SK-N-SH (cell line): ENCODE measurements around the gene SCAMP5.

Source experiments
- MXI1 ChIP-seq: IDR thresholded peaks from 2 replicates; pipeline ENCODE4 v1.6.1; 2012; ENCODE audit warnings: mild to moderate bottlenecking, low read depth, low read length, improper control_type of control experiment
- SIN3A ChIP-seq: IDR thresholded peaks from 2 replicates; pipeline ENCODE4 v1.6.1; 2012; ENCODE audit warnings: low read depth, mild to moderate bottlenecking, low read length, moderate library complexity, borderline replicate concordance
- SMC3 ChIP-seq: IDR thresholded peaks from 2 replicates; pipeline ENCODE4 v1.6.1; 2012; ENCODE audit warnings: low read depth, low read length, improper control_type of control experiment
- TCF12 ChIP-seq: IDR thresholded peaks from 2 replicates; pipeline ENCODE4 v1.4.0; 2012
- TF ChIP-seq, protein P1 (sequence below): fragments of 200-600 bp; sonication (generic); IDR thresholded peaks from 2 replicates; pipeline ENCODE4 v1.6.1; 2017; ENCODE audit warnings: antibody characterized with exemption, mild to moderate bottlenecking, moderate library complexity
- TF ChIP-seq, protein P2 (sequence below): IDR thresholded peaks from 2 replicates; pipeline ENCODE4 v1.4.0; 2012; ENCODE audit warnings: low read depth, borderline replicate concordance

GRCh38 chr15:74989527-74989926 is 5.8 kb upstream of the SCAMP5 start:
- TF ChIP-seq, protein P1, sequence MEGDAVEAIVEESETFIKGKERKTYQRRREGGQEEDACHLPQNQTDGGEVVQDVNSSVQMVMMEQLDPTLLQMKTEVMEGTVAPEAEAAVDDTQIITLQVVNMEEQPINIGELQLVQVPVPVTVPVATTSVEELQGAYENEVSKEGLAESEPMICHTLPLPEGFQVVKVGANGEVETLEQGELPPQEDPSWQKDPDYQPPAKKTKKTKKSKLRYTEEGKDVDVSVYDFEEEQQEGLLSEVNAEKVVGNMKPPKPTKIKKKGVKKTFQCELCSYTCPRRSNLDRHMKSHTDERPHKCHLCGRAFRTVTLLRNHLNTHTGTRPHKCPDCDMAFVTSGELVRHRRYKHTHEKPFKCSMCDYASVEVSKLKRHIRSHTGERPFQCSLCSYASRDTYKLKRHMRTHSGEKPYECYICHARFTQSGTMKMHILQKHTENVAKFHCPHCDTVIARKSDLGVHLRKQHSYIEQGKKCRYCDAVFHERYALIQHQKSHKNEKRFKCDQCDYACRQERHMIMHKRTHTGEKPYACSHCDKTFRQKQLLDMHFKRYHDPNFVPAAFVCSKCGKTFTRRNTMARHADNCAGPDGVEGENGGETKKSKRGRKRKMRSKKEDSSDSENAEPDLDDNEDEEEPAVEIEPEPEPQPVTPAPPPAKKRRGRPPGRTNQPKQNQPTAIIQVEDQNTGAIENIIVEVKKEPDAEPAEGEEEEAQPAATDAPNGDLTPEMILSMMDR = no peak
- no peak for TF ChIP-seq SIN3A
- no peak for TF ChIP-seq SMC3
- no peak for TF ChIP-seq TCF12
- TF ChIP-seq, protein P2, sequence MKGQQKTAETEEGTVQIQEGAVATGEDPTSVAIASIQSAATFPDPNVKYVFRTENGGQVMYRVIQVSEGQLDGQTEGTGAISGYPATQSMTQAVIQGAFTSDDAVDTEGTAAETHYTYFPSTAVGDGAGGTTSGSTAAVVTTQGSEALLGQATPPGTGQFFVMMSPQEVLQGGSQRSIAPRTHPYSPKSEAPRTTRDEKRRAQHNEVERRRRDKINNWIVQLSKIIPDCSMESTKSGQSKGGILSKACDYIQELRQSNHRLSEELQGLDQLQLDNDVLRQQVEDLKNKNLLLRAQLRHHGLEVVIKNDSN = no peak
- no peak for TF ChIP-seq MXI1
